Stimulated activated CD4-positive, alpha-beta T cell treated with anti-CD3 and anti-CD28 coated beads, Interleukin-15, amount 100 ng/mL, for 24 hours (primary cell): Measurements from ENCODE around the gene ACTN4.
A peak's percentile ranks its signal among the peaks of the same experiment; 100 is the strongest.
"Not testable (repeated sequence)": the region's sequence is repeated elsewhere in the genome, so short reads cannot be mapped to it uniquely, and the experiment has no call there.

Source experiments
- DNase-seq: peaks from one replicate; pipeline ENCODE4 v3.0.0-alpha.2; 2020

Gene ACTN4

DNA sequence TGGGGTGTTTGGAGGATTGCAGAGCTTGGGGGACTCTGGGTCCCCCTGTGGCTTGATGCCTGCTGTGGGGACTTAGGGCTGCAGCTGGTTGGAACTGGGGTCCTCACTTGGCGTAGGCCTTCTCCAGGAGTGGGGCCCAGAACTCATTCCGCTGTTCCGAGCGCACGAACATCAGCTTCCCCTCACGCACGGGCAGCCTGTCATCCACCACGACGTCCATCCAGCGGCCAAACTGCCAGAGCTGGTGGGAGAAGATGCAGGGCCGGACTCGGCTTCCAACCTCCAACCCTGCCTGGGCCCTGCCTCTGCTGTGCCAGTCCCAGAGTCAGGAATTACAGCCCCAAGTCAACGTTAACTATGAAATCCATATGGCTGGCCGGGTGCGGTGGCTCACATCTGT is 94.2 kb downstream of the ACTN4 start:
- no peak for DNase-seq

DNA sequence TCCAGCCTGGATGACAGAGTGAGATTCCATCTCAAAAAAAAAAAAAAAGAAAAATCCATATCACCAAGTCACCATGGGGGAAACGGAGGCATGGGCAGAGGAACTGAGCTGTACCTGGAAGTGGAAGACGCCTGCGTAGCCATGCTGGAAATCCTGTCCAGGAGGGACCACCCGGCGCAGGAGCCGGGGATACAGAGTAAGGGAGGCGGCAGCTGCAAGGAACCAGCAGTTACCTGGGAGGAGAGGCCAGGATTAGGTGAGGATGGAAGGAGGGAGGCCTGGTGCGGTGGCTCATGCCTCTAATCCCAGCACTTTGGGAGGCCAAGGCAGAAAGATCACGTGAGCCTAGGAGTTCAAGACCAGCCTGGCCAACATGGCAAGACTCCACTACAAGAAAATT is 94.8 kb downstream of the ACTN4 start:
- DNase-seq = no peak

DNA sequence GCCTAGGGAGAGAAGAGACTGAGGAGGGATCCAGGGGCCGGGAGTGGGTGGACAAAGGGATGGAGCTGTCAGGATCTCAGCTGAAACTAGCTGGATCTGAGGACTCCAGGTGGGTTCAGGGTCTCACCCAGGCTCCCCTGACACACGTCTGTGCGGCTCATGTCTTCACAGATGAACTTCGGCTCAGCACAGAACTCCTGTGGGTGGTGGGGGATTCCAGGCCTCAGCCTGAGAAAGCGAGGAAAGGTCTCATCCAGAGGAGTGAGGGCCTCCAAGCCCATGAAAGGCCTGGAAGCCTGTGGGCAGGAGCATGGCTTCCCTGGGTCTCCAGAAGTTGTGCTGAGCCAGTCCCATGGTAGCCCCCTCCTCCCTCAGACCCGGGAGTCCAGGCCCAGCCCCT is 95.5 kb downstream of the ACTN4 start:
- no peak for DNase-seq

DNA sequence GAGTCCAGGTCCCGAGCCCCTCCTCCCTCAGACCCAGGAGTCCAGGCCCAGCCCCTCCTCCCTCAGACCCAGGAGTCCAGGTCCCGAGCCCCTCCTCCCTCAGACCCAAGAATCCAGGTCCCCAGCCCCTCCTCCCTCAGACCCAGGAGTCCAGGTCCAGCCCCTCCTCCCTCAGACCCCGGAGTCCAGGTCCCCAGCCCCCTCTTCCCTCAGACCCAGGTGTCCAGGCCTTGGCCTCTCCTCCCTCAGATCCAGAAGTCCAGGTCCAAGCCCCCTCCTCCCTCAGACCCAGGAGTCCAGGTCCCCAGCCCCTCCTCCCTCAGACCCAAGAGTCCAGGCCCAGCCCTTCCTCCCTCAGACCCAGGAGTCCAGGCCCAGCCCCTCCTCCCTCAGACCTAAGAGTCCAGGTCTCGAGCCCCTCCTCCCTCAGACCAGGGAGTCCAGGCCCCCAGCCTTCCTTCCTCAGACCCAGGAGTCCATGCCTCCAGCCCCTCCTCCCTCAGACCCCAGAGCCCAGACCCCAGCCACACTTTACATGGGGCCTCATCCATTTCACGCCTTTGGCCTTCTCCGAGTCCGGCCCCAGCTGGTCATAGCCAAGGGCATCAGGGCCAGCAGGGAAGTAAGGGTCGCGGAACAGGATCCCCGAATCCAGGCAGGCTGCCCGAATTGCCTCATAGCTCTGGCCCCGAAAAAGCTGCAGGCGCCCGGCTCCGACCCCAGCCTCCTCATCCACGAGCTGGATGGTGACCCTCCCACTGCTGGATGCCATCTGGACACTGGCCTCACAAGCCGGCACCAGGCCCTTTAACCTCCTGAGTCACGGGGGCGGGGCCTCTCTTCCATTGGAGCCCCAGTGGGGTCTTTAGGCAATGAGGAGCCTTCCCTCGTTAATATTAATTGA is 96.2 kb downstream of the ACTN4 start:
- DNase-seq = no peak

DNA sequence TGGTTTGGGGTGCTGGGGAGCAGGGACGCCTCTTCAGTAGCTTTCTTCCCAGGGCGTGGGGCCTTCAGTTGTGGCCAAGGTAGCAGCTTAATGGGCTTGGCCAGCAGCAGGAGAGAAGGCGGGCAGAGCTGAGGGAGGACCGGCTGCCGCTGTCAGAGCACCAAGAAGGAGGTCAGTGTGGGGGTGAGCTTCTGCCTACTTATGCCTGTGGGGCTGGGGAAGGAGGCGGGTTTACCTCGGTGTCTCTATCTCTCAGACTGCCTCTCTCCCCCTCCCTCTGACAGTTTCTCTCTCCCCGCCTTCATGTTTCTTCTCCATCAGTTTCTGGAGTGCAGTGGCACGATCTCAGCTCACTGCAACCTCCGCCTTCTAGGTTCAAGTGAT is 96.8 kb downstream of the ACTN4 start, which contains the start of gene CAPN12:
Gene CAPN12, minus strand, starts transcription at position 177 of the 384 bp plus-strand sequence. CDS start 309 bp downstream, outside the sequence.
- no peak for DNase-seq

DNA sequence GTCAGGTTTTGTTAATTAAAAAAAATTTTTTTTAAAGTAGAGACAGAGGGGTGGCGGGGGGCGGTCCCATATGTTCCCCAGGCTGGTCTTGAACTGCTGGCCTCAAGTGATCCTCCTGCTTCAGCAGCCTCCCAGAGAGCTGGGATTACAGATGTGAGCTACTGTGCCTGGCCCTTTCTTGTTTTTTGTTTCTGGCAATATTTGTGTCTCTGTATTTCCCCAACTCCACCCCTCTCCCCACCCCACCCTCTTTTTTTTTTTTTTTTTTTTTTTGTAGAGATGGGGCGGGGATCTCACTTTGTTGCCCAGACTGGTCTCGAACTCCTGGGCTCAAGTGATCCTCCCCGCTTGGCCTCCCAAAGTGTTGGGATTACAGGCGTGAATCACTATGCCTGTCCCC is 97.4 kb downstream of the ACTN4 start:
- no peak for DNase-seq

DNA sequence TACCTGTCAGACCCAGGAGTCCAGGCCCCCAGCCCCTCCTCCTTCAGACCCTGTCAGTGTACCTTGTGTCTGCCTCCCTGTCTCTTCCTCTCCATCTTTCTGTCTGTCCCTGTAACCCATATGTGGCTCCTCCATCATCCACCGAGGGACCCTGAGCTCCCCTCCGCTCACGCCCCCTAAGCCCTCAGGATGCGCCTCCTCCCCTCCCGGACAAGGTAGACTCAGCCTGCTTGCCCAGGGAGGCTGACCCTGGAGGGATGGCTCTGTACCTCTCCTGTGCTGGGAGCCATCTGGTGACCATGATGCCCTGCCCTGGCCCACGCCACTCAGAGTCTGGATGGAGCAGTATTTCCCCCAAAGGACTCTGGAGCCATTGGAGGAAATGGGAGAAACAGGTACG is 97.9 kb downstream of the ACTN4 start:
- no peak for DNase-seq

DNA sequence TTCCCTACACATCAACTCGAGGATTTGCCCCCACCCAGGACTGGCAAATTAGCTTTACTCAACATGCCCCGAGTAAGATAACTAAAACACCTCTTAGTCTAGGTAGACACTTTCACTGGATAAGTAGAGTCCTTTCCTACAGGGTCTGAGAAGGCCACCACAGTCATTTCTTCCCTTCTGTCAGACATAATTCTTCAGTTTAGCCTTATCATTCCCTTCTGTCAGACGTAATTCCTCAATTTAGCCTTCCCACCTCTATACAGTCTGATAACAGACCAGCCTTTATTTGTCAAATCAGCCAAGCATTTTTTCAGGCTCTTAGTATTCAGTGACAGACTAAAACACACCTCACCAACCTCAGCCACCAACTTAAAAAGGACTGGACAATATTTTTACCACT is 106.3 kb downstream of the ACTN4 start:
- not testable (repeated sequence) for DNase-seq

DNA sequence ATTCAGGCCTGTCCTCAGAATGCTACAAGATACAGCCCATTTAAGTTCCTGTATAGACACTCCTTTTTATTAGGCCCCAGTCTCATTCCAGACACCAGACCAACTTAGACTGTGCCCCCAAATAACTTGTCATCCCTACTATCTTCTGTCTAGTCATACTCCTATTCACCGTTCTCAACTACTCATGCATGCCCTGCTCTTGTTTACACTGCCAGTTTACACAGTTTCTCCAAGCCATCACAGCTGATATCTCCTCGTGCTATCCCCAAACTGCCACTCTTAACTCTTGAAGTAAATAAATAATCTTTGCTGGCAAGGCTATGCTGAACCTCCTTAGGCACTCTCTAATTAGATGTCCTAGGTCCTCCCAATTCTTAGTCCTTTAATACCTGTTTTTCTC is 106.7 kb downstream of the ACTN4 start:
- DNase-seq = not testable (repeated sequence)

DNA sequence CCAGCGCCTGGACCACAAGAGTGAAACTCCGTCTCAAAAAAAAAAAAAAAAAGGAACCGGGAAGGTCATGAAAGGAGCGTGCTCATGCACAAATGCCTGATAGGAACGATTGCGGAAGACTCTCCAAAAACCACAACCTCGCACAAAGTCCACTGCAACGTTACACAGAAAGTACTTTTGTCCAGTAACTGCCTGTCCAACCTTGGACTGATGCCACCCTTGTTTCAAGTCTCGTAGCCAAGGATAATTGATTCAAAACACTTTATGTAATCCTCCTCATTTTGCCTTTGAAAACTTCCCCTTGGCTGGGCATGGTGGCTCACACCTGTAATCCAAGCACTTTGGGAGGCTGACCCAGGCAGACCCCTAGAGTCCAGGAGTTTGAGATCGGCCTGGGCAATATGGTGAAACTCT is 112.1 kb downstream of the ACTN4 start:
- no peak for DNase-seq

DNA sequence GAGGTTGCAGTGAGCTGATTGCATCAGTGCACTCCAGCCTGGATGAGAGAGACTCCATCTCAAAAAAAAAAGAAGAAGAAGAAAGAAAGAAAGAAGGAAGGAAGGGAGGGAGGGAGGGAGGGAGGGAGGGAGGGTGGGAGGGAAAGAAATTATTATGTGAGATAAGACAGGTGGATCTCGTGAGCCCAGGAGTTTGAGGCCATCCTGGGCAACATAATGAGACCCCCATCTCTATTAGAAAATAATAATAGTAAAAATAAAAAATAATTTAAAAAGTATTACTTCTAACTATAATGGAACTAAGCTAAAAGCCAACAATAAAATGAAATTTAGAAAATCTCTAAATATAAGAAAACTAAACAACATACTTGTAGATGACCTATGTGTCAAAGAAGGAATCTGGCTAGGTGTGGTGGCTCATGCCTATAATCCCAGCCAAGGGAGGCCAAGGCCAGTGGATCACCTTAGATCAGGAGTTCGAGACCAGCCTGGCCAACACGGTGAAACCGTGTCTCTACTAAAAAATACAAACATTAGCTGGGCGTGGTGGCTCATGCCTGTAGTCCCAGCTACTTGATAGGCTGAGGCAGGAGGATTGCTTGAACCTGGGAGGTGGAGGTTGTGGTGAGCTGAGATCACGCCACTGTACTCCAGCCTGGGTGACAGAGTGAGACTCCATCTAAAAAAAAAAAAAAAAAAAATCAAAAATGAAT is 113.5 kb downstream of the ACTN4 start:
- not testable (repeated sequence) for DNase-seq

DNA sequence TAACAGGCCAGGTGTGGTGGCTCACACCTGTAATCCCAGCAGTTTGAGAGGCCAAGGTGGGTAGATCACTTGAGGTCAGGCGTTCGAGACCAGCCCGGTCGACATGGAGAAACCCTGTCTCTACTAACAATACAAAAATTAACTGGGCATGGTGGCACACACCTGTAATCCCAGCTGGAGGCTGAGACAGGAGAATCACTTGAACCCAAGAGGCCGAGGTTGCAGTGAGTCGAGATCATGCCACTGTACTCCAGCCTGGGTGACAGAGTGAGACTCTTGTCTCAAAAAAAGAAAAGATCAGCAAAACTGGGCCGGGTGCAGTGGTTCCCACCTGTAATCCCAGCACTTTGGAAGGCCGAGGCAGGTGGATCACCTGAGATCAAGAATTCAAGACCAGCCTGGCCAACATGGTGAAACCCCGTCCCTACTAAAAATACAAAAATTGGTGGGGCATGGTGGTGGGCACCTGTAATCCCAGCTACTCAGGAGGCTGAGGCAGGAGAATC is 114.5 kb downstream of the ACTN4 start:
- DNase-seq = not testable (repeated sequence)

DNA sequence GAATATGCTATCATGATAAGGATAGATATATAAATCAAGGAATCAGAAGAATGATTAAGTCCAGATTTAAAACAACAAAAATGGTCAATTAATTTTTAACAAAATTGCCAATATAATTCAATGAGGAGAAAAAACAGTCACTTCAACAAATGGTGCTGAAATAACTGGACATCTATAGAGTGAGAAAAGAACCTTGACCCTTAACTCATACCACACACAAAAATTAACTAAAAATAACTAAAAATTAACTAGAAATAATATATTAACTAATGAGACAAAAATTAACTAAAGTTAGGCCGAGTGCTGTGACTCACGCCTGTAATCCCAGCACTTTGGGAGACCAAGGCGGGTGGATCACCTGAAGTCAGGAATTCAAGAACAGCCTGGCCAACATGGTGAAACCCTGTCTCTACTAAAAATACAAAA is 116.4 kb downstream of the ACTN4 start:
- DNase-seq = no peak

DNA sequence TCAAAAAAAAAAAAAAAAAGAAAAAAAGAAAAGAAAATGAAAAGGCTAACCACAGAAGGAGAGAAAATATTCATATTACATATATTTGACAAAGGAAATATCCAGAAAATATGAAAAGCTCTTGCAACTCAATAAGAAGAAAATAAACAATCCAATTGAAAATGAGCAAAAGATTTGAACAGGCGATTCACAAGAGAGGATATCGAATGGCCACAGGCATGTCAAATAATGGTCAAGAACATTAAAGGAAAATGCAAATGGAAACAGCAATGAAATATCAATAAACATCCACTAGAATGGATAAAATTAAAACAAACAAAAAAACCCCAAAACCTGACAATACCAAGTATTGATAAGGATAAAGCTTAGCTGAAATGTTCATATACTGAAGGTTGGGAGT is 117.8 kb downstream of the ACTN4 start:
- no peak for DNase-seq

DNA sequence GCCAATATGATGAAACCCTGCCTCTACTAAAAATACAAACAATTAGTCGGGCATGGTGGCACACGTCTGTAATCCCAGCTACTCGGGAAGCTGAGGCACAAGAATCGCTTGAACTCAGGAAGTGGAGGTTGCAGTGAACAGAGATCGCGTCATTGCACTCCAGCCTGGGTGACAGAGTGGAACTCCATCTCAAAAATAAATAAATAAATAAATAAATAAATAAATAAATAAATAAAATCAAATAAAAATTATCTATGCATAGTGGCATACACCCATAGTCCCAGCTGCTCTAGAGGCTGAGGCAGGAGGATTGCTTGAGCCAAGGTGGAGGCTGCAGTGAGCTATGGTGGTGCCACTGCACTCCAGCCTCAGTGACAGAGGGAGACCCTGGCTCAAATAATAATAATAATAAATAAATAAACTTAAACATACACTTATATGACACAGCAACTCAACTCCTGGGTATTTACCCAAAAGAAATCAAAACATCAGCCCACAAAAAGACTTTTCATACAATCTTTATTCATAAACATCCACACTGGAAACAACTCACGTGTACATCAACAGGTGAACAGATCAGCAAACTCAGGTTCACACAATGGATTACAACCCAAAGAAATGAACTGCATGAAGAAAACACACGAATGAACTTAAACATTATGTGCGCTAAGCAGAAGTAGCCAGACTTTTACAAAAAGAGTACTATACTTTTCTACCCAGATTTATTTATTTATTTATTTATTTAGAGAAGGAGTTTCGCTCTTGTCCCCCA is 119.0 kb downstream of the ACTN4 start:
- no peak for DNase-seq

DNA sequence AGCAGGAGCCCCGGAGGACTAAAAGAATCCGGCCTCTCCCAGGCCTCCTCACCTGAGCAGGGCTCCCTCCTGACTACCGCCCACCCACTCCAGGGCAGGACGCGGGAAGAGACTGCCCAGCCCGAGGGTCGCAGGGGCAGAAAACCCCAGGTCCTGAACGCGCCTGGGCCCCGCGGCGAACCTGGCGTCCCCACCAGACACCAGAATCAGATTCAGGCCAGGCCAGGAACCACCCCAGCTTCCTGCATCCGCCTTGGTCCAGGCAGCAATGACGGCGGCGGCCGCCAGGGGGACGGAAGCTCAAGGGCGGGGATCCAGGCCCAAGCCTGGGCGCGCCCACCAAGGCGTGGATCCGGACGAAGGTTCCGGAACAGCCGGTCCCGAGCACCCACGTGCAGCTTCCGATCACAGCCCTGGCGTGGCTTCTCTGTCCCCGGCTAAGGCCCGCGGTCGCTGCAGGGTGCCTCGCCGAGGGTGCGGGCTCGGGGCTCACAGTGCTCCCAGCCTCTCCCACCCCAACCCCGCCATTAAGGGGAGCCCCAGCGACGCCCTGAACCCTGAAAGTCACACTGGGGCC is 122.3 kb downstream of the ACTN4 start:
- DNase-seq = peak; percentile 90

DNA sequence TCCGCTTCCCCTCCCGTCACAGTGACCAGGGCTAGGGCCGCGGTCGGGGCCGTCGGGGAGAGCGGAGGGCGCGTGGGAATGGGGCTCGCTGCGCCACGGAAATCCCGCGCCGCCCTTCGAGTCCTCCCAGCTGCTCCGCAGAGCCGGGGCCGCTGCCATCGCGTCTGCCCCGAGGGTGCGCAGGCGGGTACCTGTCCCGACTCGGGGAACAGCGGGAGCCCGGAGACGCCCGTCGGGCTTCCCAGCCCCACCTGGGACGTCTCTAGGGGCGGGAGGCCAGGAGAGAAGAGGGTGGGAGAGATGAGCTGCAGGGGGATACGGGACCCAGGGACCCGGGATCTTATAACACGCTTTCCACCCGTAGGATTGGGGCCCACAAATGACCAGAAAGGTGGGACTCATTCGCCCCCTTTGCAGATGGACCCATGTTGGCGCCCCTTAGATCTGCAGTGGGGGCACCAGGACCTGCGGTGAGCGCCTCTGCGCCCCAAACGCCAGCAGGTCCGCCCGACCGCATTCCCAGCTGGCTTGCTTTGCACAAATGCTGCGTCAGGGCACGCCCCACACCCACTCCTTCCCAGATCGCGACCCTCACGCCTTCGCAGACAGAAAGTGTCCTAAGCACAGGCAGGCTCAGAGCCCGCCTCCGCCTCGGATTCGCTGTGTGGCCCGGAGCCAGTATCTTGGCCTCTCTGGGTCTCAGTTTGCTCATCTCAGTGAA is 122.9 kb downstream of the ACTN4 start:
- DNase-seq = not testable (repeated sequence)

DNA sequence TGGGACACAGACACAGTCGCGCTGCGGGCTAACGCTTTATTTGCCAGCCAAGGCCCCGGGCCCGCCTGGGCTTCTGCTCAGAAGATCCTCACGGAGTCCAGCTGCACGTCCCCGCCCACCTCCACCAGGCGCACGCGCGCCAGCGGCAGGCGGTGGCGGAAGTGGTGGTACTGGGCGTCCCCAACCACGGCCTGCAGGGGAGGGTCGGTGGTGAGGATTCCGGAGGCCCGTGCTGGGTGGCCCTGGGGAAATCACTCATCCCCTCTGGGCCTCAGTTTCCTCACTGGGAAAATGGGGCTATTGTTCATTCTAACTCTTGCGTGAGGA is 123.5 kb downstream of the ACTN4 start:
- DNase-seq = not testable (repeated sequence)

DNA sequence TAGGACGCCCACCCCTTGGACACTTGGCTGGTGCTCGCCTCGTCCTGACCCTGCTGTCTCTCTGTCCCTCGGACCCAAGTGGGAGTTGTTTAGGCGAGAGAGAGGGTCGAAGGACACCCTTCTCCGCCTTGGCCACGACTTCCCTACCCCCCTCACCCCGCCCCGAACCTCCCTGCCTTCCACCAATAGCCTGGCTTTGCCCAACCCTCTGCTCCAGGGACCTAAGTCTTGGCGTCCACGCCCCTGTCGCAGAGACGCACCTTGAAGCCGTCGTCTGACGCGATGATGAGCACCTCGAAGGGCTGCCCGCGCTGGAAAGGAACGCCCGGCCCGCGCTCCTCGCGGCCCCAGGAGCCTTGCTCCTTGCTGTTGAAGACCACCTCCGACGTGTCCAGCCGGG is 124.1 kb downstream of the ACTN4 start:
- not testable (repeated sequence) for DNase-seq

DNA sequence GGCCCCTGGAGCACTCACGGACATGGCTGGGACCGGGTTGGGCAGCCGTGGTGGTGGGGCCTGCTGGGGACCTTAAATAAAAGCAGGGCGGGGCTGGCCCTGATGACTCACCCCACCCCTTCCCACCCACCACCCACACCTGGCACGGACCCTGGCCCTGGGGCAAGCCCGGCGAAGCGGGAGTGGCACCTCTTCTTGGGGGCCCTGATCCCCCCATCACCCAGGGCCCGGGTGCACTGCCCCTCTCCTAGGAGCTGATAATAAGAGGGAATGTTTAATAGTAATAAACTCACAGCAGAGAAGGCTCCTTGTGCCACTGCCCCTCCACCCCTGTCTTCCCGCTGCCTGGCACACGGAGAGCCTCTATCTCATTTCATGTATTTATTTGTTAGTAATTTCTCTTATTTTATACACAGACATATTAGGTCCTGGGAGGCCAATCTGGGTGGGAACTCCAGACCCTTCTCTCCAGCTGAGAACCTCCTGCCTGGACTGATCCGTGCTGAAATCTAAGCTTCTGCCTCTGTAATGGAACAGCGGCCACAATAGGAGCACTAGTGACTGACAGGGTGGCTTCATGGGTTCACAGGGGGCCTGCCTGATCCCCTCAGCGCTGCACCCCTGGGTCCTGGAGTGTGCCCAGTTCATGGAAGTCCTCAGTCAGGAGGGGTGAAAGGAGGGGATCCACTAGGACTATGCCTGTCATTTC is 126.2 kb downstream of the ACTN4 start, which contains the start of gene LGALS7:
Gene LGALS7, minus strand, starts transcription at position 49 of the 709 bp plus-strand sequence. Its CDS starts 25 bp downstream, at position 24.
- no peak for DNase-seq
